Liver (tissue), 3 donors: ENCODE results near the gene C2orf49.

Source experiments
- CTCF ChIP-seq: fragments of 150-350 bp; IDR thresholded peaks from 2 replicates; pipeline ENCODE4 v1.5.1; 2017; ENCODE audit warnings: improper control_type of control experiment, low read depth, low read length; ENCODE audit not compliant: missing input control
- FOXA1 ChIP-seq: IDR thresholded peaks from 2 replicates; pipeline ENCODE4 v1.6.1; 2016; ENCODE audit warnings: antibody characterized with exemption
- GABPA ChIP-seq, 2 donors: IDR thresholded peaks in 1 of 2; conservative IDR thresholded peaks in 1 of 2; 2 replicates each; pipeline ENCODE4 v1.6.1; 2016; ENCODE audit warnings: antibody characterized with exemption in 2 of 2, mild to moderate bottlenecking in 1 of 2, moderate library complexity in 1 of 2
- HNF4G ChIP-seq: IDR thresholded peaks from 2 replicates; pipeline ENCODE4 v1.6.1; 2016; ENCODE audit warnings: antibody characterized with exemption
- RXRA ChIP-seq, 2 donors: IDR thresholded peaks; 2 replicates each; pipeline ENCODE4 v1.6.1; 2017 to 2018; ENCODE audit warnings: antibody characterized with exemption in 2 of 2, mild to moderate bottlenecking in 1 of 2
- SP1 ChIP-seq: IDR thresholded peaks from 2 replicates; pipeline ENCODE4 v1.6.1; 2018; ENCODE audit warnings: antibody characterized with exemption, mild to moderate bottlenecking
- TAF1 ChIP-seq: conservative IDR thresholded peaks from 2 replicates; pipeline ENCODE4 v1.6.1; 2016; ENCODE audit warnings: antibody characterized with exemption, mild to moderate bottlenecking
- ZBTB33 ChIP-seq: IDR thresholded peaks from 2 replicates; pipeline ENCODE4 v1.6.1; 2016; ENCODE audit warnings: antibody characterized with exemption
- TF ChIP-seq, protein P1 (sequence below): IDR thresholded peaks from 2 replicates; pipeline ENCODE4 v1.6.1; 2016; ENCODE audit warnings: antibody characterized with exemption
- donor health status: healthy.
- donor health status: healthy.

GRCh38 chr2:105301646-105302045, 35.7 kb upstream of the C2orf49 start:
- TF ChIP-seq ZBTB33 = no peak
- no peak for TF ChIP-seq SP1
- TF ChIP-seq CTCF = no peak
- TF ChIP-seq, protein P1, sequence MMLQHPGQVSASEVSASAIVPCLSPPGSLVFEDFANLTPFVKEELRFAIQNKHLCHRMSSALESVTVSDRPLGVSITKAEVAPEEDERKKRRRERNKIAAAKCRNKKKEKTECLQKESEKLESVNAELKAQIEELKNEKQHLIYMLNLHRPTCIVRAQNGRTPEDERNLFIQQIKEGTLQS = no peak
- no peak for TF ChIP-seq GABPA (IDR thresholded peaks at IDR 0.05 in 1 of 2, conservative IDR thresholded peaks at IDR 0.05 in 1 of 2)
- no peak for TF ChIP-seq RXRA (IDR thresholded peaks at IDR 0.05)
- TF ChIP-seq FOXA1 = no peak
- TF ChIP-seq TAF1 = no peak
- TF ChIP-seq HNF4G = no peak
